H9 (cell line): ENCODE results near the gene ZPR1. TPM values are rescaled to one million over a fixed set of nuclear protein-coding genes. Genes with fewer than 3 reads are reported as not detected.

Experiments used
- DNase-seq: peaks from one replicate; pipeline ENCODE4 v3.0.0-alpha.2; 2017
- H2AFZ ChIP-seq: one replicate; pipeline ENCODE4 v1.6.1; 2013; ENCODE audit warnings: mild to moderate bottlenecking, low read length, control low read depth, moderate library complexity
- H2AK5ac ChIP-seq: 2 replicates; pipeline ENCODE4 v1.6.1; 2013; ENCODE audit warnings: low read length, control low read depth, mixed read lengths; ENCODE audit not compliant: insufficient read length
- H2BK120ac ChIP-seq: one replicate; pipeline ENCODE4 v1.6.1; 2013; ENCODE audit warnings: low read depth, mild to moderate bottlenecking, low read length, control low read depth, inconsistent platforms; ENCODE audit not compliant: poor library complexity, severe bottlenecking
- H2BK12ac ChIP-seq: 2 replicates; pipeline ENCODE4 v1.6.1; 2013; ENCODE audit warnings: low read length, control low read depth, mixed read lengths, low read depth; ENCODE audit not compliant: insufficient read length
- H2BK15ac ChIP-seq: 2 replicates; pipeline ENCODE4 v1.6.1; 2013; ENCODE audit warnings: low read depth, low read length, control low read depth
- H2BK20ac ChIP-seq: one replicate; pipeline ENCODE4 v1.6.1; 2013; ENCODE audit warnings: low read depth, mild to moderate bottlenecking, low read length, control low read depth, inconsistent platforms; ENCODE audit not compliant: poor library complexity, severe bottlenecking
- H2BK5ac ChIP-seq: 2 replicates; pipeline ENCODE4 v1.6.1; 2013; ENCODE audit warnings: low read length, control low read depth, mixed read lengths; ENCODE audit not compliant: insufficient read length
- H3K14ac ChIP-seq: 2 replicates; pipeline ENCODE4 v1.6.1; 2013; ENCODE audit warnings: low read length, control low read depth; ENCODE audit not compliant: insufficient read depth
- H3K18ac ChIP-seq: 2 replicates; pipeline ENCODE4 v1.6.1; 2013; ENCODE audit warnings: low read depth, mild to moderate bottlenecking, mixed read lengths, low read length, control low read depth; ENCODE audit not compliant: insufficient read length
- H3K23ac ChIP-seq: 2 replicates; pipeline ENCODE4 v1.6.1; 2013; ENCODE audit warnings: low read length, control low read depth, mixed read lengths, low read depth; ENCODE audit not compliant: insufficient read length
- H3K23me2 ChIP-seq: 2 replicates; pipeline ENCODE4 v1.6.1; 2013; ENCODE audit warnings: low read depth, mild to moderate bottlenecking, mixed read lengths, low read length, control low read depth; ENCODE audit not compliant: insufficient read length, poor library complexity, severe bottlenecking
- H3K27ac ChIP-seq: 2 replicates; pipeline ENCODE4 v1.5.1; 2013; ENCODE audit warnings: low read length, control low read depth, mixed read lengths, low read depth; ENCODE audit not compliant: insufficient read length
- H3K27me3 ChIP-seq: 2 replicates; pipeline ENCODE4 v1.6.1; 2013; ENCODE audit warnings: low read length, control low read depth, inconsistent platforms; ENCODE audit not compliant: insufficient read depth
- H3K4ac ChIP-seq: 2 replicates; pipeline ENCODE4 v1.6.1; 2013; ENCODE audit warnings: low read depth, mild to moderate bottlenecking, control low read depth, inconsistent platforms, low read length, moderate library complexity
- H3K4me1 ChIP-seq: 2 replicates; pipeline ENCODE4 v1.6.1; 2013; ENCODE audit warnings: low read length, control low read depth, inconsistent platforms; ENCODE audit not compliant: insufficient read depth
- H3K4me2 ChIP-seq: 2 replicates; pipeline ENCODE4 v1.6.1; 2013; ENCODE audit warnings: low read length, control low read depth, mixed read lengths; ENCODE audit not compliant: insufficient read length, insufficient read depth
- H3K56ac ChIP-seq: 2 replicates; pipeline ENCODE4 v1.6.1; 2013; ENCODE audit warnings: low read depth, mild to moderate bottlenecking, mixed read lengths, low read length, control low read depth; ENCODE audit not compliant: insufficient read length
- H3K79me1 ChIP-seq: 2 replicates; pipeline ENCODE4 v1.6.1; 2013; ENCODE audit warnings: low read depth, mild to moderate bottlenecking, moderate library complexity, low read length, control low read depth, inconsistent platforms; ENCODE audit not compliant: insufficient read depth, poor library complexity, severe bottlenecking
- H3K79me2 ChIP-seq: 2 replicates; pipeline ENCODE4 v1.6.1; 2013; ENCODE audit warnings: low read length, control low read depth, inconsistent platforms; ENCODE audit not compliant: insufficient read depth
- H3K9ac ChIP-seq: 2 replicates; pipeline ENCODE4 v1.6.1; 2013; ENCODE audit warnings: low read length, control low read depth, mixed read lengths; ENCODE audit not compliant: insufficient read length; ENCODE audit errors: extremely low read depth
- H3K9me3 ChIP-seq: one replicate; pipeline ENCODE4 v1.6.1; 2013; ENCODE audit warnings: low read depth, low read length, inconsistent platforms; ENCODE audit not compliant: control insufficient read depth
- H3T11ph ChIP-seq: one replicate; pipeline ENCODE4 v1.6.1; 2013; ENCODE audit warnings: mild to moderate bottlenecking, low read length, control low read depth, inconsistent platforms
- H4K20me1 ChIP-seq: one replicate; pipeline ENCODE4 v1.6.1; 2013; ENCODE audit not compliant: control insufficient read depth, insufficient read length, insufficient read depth
- H4K5ac ChIP-seq: 2 replicates; pipeline ENCODE4 v1.6.1; 2013; ENCODE audit warnings: low read depth, mild to moderate bottlenecking, mixed read lengths, low read length, control low read depth; ENCODE audit not compliant: insufficient read length
- H4K8ac ChIP-seq: replicated peaks from 2 replicates; pipeline ENCODE4 v1.6.1; 2013; ENCODE audit warnings: low read length, control low read depth, mixed read lengths, low read depth; ENCODE audit not compliant: insufficient read length
- H4K91ac ChIP-seq: 2 replicates; pipeline ENCODE4 v1.6.1; 2013; ENCODE audit warnings: low read depth, mild to moderate bottlenecking, moderate library complexity, mixed read lengths, low read length, control low read depth; ENCODE audit not compliant: insufficient read length
- H3K27ac Mint-ChIP-seq, 3 experiments: 2 replicates in 2 of 3; 3 replicates in 1 of 3; pipeline ENCODE4 v1.8.0; 2020 to 2021; ENCODE audit warnings: mixed read lengths in 3 of 3, mild to moderate bottlenecking in 1 of 3, moderate library complexity in 1 of 3
- H3K27me3 Mint-ChIP-seq: 2 replicates; pipeline ENCODE4 v1.8.0; 2021; ENCODE audit warnings: low read depth, mild to moderate bottlenecking, moderate library complexity, mixed read lengths
- H3K36me3 Mint-ChIP-seq, 3 experiments: 2 replicates in 2 of 3; 3 replicates in 1 of 3; pipeline ENCODE4 v1.8.0; 2020 to 2021; ENCODE audit warnings: low read depth in 3 of 3, mixed read lengths in 3 of 3; ENCODE audit not compliant: insufficient read depth in 1 of 3
- H3K4me1 Mint-ChIP-seq, 2 experiments: 2 replicates each; pipeline ENCODE4 v1.8.0; 2020; ENCODE audit warnings: mixed read lengths in 2 of 2
- H3K4me3 Mint-ChIP-seq, 2 experiments: 2 replicates in 1 of 2; 3 replicates in 1 of 2; pipeline ENCODE4 v1.8.0; 2020 to 2021; ENCODE audit warnings: mild to moderate bottlenecking in 2 of 2, mixed read lengths in 2 of 2, moderate library complexity in 1 of 2
- H3K9me3 Mint-ChIP-seq, 2 experiments: 2 replicates in 1 of 2; 3 replicates in 1 of 2; pipeline ENCODE4 v1.8.0; 2020; ENCODE audit warnings: mild to moderate bottlenecking in 2 of 2, mixed read lengths in 2 of 2, moderate library complexity in 1 of 2
- WGBS: extraction: QIAGEN DNeasy Blood & Tissue Kit; methylation state at CpG from one replicate; pipeline ENCODE4 v1.1.7; 2013; ENCODE audit warnings: missing lambda C conversion rate, low lambda C conversion rate, mixed read lengths; ENCODE audit not compliant: insufficient read length; ENCODE audit errors: extremely low coverage; 5-methylcytosine and 5-hydroxymethylcytosine counted together
- total RNA-seq: library from RNA; stranded (reverse); gene quantifications from 2 replicates; pipeline ENCODE4 v1.2.1, GENCODE V29; 2021
- TF ChIP-seq, protein P1 (sequence below): fragments of 200-600 bp; sonication (generic); conservative IDR thresholded peaks from 3 replicates; pipeline ENCODE4 v1.8.0; 2021; ENCODE audit warnings: antibody characterized with exemption, mild to moderate bottlenecking

The ZPR1 gene
- total RNA-seq, 1 experiment from 2014 or later = 82.0 TPM

DNA sequence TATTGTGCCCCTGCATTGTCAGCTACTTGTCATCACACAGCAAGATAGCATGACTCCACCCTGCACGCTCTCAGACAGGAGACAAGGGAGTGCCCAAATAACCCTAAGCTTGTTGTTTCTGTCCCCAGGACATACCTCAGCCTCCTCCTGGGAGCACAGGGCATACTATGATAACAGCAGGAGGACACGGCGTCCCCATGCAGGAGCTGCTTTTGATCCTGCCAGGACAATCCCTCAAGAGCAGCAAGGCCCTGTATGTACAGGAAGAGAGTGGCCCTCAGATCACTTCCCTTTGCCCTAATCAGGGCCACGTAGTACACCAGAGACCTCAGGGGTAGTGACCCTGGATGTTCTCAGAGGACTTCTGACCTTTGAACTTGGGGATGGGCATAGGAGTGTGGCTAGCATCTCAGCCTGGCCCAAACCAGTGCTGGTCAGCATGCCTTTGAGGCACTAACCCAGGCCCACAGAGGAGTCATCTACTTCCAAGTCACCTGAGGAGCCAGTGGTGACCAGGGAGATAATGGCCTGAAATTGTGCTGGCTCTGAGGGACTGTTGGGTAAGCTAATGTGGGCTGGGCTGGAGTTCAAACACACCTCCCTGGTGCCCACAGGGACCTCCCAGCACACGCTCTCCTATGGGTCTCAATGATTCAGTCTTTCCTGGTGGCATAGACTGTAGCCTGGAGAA lies 26.1 kb upstream of the ZPR1 start:
- Histone ChIP-seq H2BK5ac (no peak overlapping the region), H4K8ac (no peak overlapping the region), H4K20me1 (no peaks in the 10 kb centered on the region), H3K23ac (no peak overlapping the region), H2AK5ac (no peak overlapping the region), H2BK15ac (no peak overlapping the region), H4K91ac (no peak overlapping the region), H3K79me2 (no peaks in the 10 kb centered on the region), H3K23me2 (peaks cover 4% of the 10 kb centered on the region), H3K27ac (no peak overlapping the region), H3K4me1 (no peaks in the 10 kb centered on the region), H3K56ac (no peak overlapping the region), H2BK120ac (no peak overlapping the region), H3K4ac (no peak overlapping the region), H3K79me1 (no peaks in the 10 kb centered on the region), H2BK12ac (no peak overlapping the region), H3K9me3 (no peaks in the 10 kb centered on the region), H3K18ac (no peak overlapping the region), H3K9ac (no peak overlapping the region), H3K14ac (0 out of 2 replicates have a peak overlapping the region, but pooled peaks have one; percentile 35), H3K27me3 (no peaks in the 10 kb centered on the region), H3K4me2 (no peak overlapping the region), H2BK20ac (no peak overlapping the region), H3T11ph (no peak overlapping the region), H2AFZ (no peak overlapping the region), H4K5ac (no peak overlapping the region)
- H3K36me3 Mint-ChIP-seq = no peaks in the 10 kb centered on the region
- no CpG with 5 or more reads among the region's 5 CpGs for WGBS
- H3K9me3 Mint-ChIP-seq = no peaks in the 10 kb centered on the region
- no peak for DNase-seq
- H3K27ac Mint-ChIP-seq = no peak overlapping the region
- TF ChIP-seq, protein P1, sequence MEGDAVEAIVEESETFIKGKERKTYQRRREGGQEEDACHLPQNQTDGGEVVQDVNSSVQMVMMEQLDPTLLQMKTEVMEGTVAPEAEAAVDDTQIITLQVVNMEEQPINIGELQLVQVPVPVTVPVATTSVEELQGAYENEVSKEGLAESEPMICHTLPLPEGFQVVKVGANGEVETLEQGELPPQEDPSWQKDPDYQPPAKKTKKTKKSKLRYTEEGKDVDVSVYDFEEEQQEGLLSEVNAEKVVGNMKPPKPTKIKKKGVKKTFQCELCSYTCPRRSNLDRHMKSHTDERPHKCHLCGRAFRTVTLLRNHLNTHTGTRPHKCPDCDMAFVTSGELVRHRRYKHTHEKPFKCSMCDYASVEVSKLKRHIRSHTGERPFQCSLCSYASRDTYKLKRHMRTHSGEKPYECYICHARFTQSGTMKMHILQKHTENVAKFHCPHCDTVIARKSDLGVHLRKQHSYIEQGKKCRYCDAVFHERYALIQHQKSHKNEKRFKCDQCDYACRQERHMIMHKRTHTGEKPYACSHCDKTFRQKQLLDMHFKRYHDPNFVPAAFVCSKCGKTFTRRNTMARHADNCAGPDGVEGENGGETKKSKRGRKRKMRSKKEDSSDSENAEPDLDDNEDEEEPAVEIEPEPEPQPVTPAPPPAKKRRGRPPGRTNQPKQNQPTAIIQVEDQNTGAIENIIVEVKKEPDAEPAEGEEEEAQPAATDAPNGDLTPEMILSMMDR = no peak
- no peak overlapping the region for H3K4me3 Mint-ChIP-seq
- H3K4me1 Mint-ChIP-seq = no peaks in the 10 kb centered on the region
- peaks cover 9% of the 10 kb centered on the region for H3K27me3 Mint-ChIP-seq
